CD1c-positive myeloid dendritic cell (primary cell): ENCODE measurements around the gene MAGI2.
"Not testable (repeated sequence)": the region's sequence is repeated elsewhere in the genome, so short reads cannot be mapped to it uniquely, and the experiment has no call there.

ENCODE experiments used
- DNase-seq: peaks from one replicate; pipeline ENCODE4 v3.0.0-alpha.2; 2016; ENCODE audit errors: extremely low spot score

MAGI2 gene

GRCh38 chr7:79451580-79451979, 1.9 kb downstream of the MAGI2 start:
- no peak for DNase-seq

- not testable (repeated sequence) for DNase-seq
These were observed 10.7 kb downstream of the MAGI2 start for GRCh38 chr7:79442766-79443165.

DNA sequence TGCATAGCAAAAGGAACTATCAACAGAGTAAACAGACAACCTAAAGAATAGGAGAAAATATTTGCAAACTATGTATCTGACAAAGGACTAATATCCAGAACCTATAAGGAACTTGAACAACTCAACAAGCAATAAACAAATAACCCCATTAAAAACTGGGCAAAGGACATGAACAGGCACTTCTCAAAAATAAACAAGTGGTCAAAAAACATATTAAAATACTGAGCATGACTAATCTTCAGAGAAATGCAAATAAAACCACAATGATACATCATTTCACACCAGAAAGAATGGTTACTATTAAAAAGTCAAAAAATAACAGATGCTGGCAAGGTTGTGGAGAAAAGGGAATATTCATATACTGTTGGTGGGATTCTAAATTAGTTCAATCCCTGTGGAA, 17.1 kb downstream of the MAGI2 start:
- no peak for DNase-seq

DNA sequence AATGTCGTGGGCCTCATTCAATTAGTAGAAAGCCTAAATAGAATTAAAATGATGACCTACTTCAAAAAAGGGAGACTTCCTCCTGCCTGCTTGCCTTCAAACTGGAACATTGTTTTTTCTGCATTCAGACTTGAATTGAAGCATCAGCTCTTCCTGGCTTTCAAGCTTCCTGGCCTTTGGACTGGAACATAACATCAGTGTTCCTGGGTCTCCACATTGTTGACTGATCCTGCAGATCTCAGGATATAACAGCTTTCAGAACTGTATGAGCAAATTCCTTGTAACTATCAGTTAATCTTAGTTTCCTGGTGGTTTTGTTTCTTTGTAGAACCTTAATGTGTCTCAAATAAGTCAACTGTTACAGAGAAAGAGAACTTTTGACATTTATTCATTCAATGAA, 18.6 kb downstream of the MAGI2 start:
- no peak for DNase-seq

DNA sequence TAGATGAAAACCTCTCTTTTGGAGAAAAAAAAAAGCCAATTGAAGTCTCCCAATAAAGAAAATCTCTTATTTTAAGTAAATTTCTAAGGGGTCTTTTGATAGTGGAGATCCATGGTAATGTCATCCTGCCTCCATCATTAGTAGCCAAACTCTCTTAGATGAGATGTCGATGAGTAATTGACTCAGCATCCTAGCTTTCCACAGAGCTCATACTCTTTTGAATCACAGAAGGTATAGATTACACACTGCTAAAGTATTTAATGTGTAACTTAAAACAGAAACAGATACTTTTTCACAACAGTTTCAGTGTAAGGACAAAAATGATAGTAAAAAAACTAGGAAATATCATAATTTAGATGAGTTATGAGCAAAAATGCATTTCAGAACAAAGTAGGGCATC, 19.4 kb downstream of the MAGI2 start:
- no peak for DNase-seq

- DNase-seq: no peak
These were observed 23.1 kb downstream of the MAGI2 start for GRCh38 chr7:79430391-79430790.

DNA sequence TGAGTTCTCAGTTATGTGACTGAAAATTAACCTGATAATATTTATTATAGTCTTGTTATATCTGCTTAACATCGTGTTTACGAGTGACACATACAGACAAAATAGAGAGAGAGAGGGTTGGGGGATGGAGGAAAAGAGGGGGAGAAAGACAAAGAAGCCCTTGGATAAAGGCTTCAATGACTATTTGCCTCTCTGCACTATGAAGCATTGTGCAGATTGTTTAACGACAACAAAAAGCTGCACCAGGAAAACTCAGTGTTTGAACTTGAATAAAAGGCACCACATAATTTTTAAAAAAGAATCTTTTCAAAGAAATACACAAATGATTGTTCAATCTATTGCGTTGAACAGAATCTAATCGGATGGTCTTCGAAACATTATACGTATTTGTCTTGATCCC, 27.8 kb downstream of the MAGI2 start:
- no peak for DNase-seq

GRCh38 chr7:79421751-79422150, 31.7 kb downstream of the MAGI2 start:
- no peak for DNase-seq

- DNase-seq: no peak
These were observed 33.0 kb downstream of the MAGI2 start for GRCh38 chr7:79420464-79420863.

DNA sequence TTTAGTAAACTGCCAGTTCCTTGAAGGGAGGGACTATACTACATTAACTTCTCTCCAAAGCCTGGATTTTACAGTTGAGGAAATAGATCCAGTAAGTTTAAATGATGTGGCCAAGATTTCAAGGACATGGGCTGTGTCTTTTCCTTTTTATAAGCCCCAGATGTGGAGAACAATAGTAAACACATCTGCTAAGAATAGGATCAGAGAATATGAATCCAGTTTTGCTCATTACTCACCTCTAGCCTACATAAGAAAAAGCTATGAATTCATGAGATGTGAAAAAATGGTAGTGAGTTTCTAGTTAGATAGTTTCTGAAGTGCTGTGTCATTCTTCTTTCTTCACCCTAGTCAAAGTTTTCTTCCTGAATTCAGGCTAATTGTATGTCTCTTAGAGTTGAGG, 38.6 kb downstream of the MAGI2 start:
- DNase-seq: no peak

DNA sequence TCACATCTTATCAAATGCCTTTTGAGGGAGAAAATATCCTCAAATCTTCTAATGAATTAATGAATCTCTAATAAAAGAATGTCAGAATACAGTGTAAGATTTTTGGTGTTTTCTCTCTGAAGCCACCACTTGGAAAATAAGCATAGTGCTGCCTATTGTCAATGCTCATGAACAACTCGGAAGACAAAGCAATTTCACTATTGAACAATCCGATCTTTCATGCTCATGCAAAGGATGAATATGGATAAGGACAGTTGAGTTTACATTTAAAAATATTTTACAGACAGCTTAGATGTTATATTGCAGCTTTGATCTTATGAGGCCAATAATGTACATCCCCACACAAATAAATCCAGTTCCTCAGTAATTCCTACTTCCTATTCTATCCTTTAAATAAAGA, 40.6 kb downstream of the MAGI2 start:
- DNase-seq: no peak

DNA sequence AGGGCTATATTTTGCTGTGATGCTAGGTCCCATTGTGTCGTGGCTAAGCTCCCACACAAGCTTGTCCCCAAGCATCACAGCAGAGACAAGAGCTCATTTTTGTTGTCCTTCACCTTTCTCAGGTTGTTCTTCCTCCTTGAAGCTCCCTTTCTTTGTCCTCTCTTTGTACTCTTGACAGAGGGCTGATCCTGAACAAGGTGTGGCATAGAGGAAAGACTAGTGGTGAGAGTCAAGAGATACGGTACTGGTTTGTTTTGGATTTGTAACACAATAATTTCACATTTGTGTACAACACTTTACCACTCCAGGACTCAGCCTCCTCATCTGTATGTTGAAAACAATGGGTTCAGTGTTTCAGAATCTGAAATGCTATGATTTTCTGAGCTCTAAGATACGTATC, 41.0 kb downstream of the MAGI2 start:
- no peak for DNase-seq

GRCh38 chr7:79410345-79410744, 43.1 kb downstream of the MAGI2 start:
- no peak for DNase-seq

DNA sequence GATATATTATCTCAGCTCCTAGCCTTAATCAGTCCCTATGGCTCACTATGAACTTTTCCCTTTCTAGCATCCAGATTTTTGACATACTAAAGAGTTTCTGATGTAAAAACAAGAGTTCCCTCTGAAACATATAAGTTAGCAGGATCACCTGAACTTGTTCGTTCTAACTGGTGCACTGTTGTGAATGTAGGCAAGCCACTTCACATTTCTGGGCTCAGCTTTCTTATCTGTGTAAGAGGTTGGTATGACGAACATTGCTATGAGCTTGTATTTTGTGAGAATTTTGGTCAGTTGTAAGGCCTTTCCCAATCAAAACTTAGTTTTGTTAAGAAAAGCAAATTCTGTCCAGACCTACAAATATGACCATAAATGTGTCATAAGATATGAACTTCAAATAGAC, 46.1 kb downstream of the MAGI2 start:
- no peak for DNase-seq

DNA sequence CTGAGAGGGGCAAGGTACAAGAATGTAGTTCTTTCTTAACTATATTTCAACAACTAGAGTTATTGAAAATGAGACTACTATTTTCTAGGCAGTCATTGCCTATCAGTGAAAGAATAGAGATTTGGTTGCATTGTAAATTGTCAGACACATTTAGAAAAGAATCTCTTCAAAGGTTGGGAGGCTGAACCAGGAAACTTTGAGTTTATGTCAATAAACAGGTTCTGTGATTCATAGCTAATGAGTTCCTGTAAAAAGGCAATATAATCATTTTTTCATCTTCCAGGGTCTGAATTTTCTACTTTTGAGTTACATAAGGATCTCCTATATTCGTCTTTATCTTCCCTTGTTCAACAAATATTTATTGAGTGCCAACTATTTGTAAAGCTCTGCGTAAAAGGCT, 47.1 kb downstream of the MAGI2 start:
- DNase-seq: no peak

DNA sequence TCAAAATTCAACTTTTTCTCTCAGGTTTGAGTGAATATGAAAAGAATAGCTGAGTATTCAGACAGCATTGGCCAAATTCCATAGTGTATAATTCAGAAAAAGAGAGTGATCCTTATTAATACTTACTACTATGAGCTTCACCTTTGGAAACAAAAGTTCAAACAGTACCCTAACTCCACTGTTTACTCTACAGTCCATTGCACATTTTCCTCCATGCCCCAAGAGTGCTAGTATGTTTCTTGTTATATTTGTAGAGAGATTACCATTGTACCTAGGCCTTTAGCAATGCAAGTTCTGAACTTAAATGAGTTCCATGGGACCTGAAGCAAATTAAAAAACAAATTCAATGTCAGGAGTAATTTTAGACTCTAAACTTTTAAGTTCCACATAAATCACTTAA, 48.1 kb downstream of the MAGI2 start:
- no peak for DNase-seq

DNA sequence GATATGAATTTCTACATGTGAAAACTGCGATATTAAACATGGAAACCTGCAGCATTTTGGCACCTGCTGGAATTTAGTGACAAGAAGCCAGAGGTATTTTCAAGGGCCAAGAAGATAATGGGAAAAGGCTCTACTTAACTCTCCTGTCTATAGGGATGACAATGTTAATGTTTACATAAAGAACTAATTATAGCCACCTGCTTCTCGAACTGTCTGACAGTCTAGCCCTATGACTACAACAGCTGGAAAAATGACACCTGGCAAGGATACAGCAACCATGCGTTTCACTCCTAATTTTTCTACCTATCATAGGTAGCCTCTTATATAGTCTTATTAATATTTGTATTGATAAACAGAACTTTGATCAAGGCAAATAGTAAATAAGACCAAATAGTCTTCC, 49.6 kb downstream of the MAGI2 start:
- DNase-seq: no peak

DNA sequence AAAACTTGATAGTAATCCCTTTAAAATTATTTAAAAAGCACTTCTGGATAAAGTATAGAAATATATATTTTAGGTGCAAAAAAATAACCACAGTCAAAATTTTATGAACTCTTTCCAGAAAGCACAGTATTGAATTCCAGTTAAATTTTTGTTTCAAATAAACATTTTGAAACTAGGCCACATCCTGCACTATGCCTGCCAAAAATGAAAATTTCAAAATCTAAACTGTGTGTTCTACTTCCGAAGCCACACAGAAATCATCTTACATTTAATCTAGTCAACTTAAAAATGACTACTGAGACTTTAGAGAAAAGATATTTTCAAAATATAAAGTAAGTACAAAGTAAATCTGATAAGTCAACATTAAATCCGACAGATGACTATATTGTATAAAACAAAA, 50.0 kb downstream of the MAGI2 start:
- DNase-seq: no peak

GRCh38 chr7:79401254-79401653, 52.2 kb downstream of the MAGI2 start:
- DNase-seq: no peak

DNA sequence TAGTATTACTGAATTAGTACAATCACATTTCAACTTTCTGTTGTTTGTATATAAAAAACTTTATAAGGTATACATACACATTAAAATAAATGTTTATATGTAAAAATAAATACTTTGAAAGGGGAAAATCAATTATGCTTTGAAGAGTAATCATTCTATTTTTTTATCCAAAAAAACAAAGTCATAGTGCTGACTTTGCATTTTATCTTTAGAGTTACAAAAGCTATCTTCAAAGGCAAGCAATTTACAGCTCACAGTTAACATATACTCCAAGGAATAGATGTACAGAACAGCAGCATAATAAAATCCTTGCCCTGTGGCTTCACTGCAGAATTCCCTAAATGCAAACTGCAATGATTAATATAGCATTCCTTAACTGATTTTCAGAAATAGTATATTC, 53.2 kb downstream of the MAGI2 start:
- DNase-seq: no peak

GRCh38 chr7:79398138-79398749, 55.2 kb downstream of the MAGI2 start:
- no peak for DNase-seq

- no peak for DNase-seq
These were observed 66.6 kb downstream of the MAGI2 start for GRCh38 chr7:79386688-79387422.

DNA sequence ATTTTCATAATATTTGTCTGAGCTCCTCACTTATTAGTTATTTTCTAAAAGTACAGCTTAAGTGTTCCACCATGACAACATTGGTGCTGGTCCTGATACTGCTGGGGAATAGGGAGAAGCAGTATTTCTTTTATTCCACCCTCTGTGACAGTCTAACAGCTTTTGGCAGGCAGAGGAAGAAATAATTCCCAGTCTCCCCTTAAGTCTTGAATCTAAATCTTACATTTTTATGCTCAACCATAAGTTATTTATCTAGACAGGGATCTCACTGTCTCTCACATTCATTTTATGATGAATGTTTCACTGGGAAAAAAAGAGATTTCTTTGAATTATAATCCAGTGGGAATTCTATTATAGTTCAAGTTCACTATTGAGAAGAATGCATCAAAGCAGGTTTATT, 71.5 kb downstream of the MAGI2 start:
- DNase-seq: no peak

DNA sequence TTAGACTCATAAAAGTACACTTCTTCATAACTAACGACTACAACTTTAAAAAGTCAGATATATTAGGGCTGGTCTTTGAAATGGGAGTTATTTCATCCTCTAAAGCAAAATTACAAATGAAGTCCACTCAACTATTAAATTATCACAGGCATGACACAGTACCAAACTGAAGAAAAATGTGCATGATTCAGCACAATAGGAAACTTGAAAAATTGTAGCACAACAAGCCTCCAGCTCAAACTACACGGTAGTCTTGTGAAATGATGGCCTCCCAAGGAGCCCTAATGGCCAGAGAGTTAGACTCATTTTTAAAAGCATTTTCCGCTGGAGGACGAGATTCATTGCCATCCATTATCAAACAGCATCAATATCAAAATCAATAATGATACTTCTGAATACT, 76.4 kb downstream of the MAGI2 start:
- DNase-seq: no peak
